IMR-90 (cell line): ENCODE measurements around the gene NOTCH2.
"Not testable (repeated sequence)": the region's sequence is repeated elsewhere in the genome, so short reads cannot be mapped to it uniquely, and the experiment has no call there.

Experiments used
- NFE2L2 ChIP-seq: fragments of 150-350 bp; IDR thresholded peaks from 2 replicates; pipeline ENCODE4 v1.6.1; 2016; ENCODE audit warnings: low read depth, mild to moderate bottlenecking, low read length
- POLR2A ChIP-seq: IDR thresholded peaks from 2 replicates; pipeline ENCODE4 v1.6.1; 2012; ENCODE audit warnings: mild to moderate bottlenecking, low read depth, low read length
- RCOR1 ChIP-seq: IDR thresholded peaks from 2 replicates; pipeline ENCODE4 v1.6.1; 2012; ENCODE audit warnings: mild to moderate bottlenecking, low read length, improper control_type of control experiment; ENCODE audit not compliant: insufficient replicate concordance
- TF ChIP-seq, protein P1 (sequence below): conservative IDR thresholded peaks from 2 replicates; pipeline ENCODE4 v1.5.1; 2012; ENCODE audit warnings: mild to moderate bottlenecking, low read depth, low read length, improper control_type of control experiment
- TF ChIP-seq, protein P2 (sequence below): fragments of 150-350 bp; IDR thresholded peaks from 2 replicates; pipeline ENCODE4 v1.6.1; 2017; ENCODE audit warnings: mild to moderate bottlenecking, antibody characterized with exemption, low read length, low read depth
- TF ChIP-seq, protein P3 (sequence below): fragments of 150-350 bp; IDR thresholded peaks from 2 replicates; pipeline ENCODE4 v1.6.1; 2016; ENCODE audit warnings: low read depth, mild to moderate bottlenecking, low read length, moderate library complexity, borderline replicate concordance

DNA sequence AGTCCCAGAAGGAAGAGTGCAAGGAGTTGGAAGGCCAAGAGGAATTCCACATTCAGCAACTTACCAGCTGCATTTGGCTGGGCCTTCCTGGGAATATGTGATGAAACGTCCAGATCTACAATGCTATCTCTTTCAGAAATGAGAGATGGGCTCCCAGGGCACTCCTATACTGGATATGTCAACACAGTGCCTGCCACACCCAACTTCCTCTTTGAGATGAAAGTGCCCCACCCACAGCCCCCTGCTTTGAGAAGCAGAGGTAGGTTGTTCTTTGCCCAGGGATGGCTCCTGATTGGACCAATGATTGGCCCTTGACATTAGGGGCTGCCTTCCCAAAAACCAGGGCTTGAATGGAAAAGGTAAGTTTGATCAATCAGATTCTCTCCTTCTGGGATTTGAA, 31.1 kb upstream of the NOTCH2 start:
- TF ChIP-seq POLR2A, NFE2L2, RCOR1: not testable (repeated sequence)
- TF ChIP-seq, protein P1, sequence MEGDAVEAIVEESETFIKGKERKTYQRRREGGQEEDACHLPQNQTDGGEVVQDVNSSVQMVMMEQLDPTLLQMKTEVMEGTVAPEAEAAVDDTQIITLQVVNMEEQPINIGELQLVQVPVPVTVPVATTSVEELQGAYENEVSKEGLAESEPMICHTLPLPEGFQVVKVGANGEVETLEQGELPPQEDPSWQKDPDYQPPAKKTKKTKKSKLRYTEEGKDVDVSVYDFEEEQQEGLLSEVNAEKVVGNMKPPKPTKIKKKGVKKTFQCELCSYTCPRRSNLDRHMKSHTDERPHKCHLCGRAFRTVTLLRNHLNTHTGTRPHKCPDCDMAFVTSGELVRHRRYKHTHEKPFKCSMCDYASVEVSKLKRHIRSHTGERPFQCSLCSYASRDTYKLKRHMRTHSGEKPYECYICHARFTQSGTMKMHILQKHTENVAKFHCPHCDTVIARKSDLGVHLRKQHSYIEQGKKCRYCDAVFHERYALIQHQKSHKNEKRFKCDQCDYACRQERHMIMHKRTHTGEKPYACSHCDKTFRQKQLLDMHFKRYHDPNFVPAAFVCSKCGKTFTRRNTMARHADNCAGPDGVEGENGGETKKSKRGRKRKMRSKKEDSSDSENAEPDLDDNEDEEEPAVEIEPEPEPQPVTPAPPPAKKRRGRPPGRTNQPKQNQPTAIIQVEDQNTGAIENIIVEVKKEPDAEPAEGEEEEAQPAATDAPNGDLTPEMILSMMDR, result not testable (repeated sequence)
- TF ChIP-seq, protein P2, sequence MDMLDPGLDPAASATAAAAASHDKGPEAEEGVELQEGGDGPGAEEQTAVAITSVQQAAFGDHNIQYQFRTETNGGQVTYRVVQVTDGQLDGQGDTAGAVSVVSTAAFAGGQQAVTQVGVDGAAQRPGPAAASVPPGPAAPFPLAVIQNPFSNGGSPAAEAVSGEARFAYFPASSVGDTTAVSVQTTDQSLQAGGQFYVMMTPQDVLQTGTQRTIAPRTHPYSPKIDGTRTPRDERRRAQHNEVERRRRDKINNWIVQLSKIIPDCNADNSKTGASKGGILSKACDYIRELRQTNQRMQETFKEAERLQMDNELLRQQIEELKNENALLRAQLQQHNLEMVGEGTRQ, result not testable (repeated sequence)
- TF ChIP-seq, protein P3, sequence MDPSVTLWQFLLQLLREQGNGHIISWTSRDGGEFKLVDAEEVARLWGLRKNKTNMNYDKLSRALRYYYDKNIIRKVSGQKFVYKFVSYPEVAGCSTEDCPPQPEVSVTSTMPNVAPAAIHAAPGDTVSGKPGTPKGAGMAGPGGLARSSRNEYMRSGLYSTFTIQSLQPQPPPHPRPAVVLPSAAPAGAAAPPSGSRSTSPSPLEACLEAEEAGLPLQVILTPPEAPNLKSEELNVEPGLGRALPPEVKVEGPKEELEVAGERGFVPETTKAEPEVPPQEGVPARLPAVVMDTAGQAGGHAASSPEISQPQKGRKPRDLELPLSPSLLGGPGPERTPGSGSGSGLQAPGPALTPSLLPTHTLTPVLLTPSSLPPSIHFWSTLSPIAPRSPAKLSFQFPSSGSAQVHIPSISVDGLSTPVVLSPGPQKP, result not testable (repeated sequence)
